ENCODE measurements around the gene MRPL48.

MRPL48 gene

DNA sequence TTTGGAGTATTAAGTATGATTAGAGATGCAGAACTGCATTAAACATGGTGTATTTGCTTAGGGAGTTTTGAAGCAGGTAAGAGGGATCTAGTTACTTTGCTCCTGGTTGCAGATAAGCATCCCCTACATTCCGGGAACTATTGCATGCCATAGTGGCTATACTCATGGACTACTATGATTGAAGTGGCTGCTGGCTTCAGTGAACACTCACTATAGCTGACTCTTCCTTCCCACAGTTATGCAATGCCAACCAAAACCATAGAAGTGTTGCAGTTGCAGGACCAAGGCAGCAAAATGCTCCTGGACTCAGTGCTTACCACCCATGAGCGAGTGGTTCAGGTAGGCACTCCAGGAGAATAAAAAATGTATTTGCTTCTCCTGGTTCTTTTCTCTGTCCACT lies 72.0 kb downstream of the MRPL48 start:
- no peaks in the 10 kb centered on the region for H3K9me3 ChIP-seq
- no peak overlapping the region for H3K27ac ChIP-seq
- H3K36me3 ChIP-seq: peaks cover 20% of the 10 kb centered on the region
- TF ChIP-seq, protein P1, sequence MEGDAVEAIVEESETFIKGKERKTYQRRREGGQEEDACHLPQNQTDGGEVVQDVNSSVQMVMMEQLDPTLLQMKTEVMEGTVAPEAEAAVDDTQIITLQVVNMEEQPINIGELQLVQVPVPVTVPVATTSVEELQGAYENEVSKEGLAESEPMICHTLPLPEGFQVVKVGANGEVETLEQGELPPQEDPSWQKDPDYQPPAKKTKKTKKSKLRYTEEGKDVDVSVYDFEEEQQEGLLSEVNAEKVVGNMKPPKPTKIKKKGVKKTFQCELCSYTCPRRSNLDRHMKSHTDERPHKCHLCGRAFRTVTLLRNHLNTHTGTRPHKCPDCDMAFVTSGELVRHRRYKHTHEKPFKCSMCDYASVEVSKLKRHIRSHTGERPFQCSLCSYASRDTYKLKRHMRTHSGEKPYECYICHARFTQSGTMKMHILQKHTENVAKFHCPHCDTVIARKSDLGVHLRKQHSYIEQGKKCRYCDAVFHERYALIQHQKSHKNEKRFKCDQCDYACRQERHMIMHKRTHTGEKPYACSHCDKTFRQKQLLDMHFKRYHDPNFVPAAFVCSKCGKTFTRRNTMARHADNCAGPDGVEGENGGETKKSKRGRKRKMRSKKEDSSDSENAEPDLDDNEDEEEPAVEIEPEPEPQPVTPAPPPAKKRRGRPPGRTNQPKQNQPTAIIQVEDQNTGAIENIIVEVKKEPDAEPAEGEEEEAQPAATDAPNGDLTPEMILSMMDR (IDR thresholded peaks at IDR 0.05): no peak
- H3K27me3 ChIP-seq: no peaks in the 10 kb centered on the region
- H3K4me1 ChIP-seq (ENCODE audit: control insufficient read depth in 1 of 2, insufficient read depth in 1 of 2, low read depth in 1 of 2, low read length in 1 of 2): no peaks in the 10 kb centered on the region
- no peak overlapping the region for H3K4me3 ChIP-seq (ENCODE audit: low read depth in 1 of 2, low read length in 1 of 2)

DNA sequence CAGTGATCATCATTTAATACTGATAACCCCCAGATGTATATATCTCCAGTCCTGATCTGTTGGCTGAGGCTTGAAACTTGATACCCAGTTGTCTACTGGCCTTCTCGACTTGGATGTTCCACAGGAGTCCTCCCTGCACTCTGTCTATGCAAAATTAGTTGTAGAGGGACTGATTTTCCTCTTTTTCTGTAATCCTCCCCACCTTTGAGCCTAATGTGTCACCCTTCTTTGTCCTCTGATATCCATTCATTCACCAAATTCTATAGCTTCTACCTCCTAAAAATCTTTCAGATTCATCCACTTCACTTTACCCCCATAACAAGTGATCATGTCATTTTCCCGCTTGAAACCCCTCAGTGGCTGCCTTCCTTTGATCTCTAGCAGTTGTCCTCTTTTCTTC lies 72.5 kb downstream of the MRPL48 start:
- no peaks in the 10 kb centered on the region for H3K4me1 ChIP-seq (ENCODE audit: control insufficient read depth in 1 of 2, insufficient read depth in 1 of 2, low read depth in 1 of 2, low read length in 1 of 2)
- H3K36me3 ChIP-seq: peaks cover 26% of the 10 kb centered on the region
- no peaks in the 10 kb centered on the region for H3K9me3 ChIP-seq
- H3K27me3 ChIP-seq: no peaks in the 10 kb centered on the region
- H3K27ac ChIP-seq: no peak overlapping the region
- H3K4me3 ChIP-seq (ENCODE audit: low read depth in 1 of 2, low read length in 1 of 2): no peak overlapping the region
- TF ChIP-seq, protein P1 (IDR thresholded peaks at IDR 0.05): no peak

DNA sequence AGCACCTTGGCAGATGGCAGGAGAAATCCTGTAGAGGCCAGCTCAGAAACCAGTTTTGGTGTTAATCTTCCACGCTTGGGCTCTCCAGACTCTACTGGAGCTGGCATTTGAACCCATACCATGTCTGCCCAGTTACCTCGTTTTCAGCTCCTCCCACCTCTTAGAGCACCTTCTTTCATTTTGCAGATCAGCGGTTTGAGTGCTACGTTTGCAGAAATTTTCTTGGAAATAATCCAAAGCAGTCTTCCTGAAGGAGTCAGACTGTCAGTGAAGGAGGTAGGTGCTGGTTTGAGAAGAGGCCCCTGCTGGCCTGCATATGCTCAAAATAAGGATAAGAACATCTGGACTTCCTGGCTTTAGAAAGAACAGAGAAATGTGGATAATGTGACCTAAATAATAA lies 75.3 kb downstream of the MRPL48 start:
- Histone ChIP-seq H3K9me3 (no peaks in the 10 kb centered on the region), H3K27ac (no peak overlapping the region), H3K4me1 (ENCODE audit: control insufficient read depth in 1 of 2, insufficient read depth in 1 of 2, low read depth in 1 of 2, low read length in 1 of 2) (no peaks in the 10 kb centered on the region), H3K4me3 (ENCODE audit: low read depth in 1 of 2, low read length in 1 of 2) (no peak overlapping the region), H3K36me3 (peaks cover 28% of the 10 kb centered on the region), H3K27me3 (no peaks in the 10 kb centered on the region)
- TF ChIP-seq, protein P1 (IDR thresholded peaks at IDR 0.05): no peak

DNA sequence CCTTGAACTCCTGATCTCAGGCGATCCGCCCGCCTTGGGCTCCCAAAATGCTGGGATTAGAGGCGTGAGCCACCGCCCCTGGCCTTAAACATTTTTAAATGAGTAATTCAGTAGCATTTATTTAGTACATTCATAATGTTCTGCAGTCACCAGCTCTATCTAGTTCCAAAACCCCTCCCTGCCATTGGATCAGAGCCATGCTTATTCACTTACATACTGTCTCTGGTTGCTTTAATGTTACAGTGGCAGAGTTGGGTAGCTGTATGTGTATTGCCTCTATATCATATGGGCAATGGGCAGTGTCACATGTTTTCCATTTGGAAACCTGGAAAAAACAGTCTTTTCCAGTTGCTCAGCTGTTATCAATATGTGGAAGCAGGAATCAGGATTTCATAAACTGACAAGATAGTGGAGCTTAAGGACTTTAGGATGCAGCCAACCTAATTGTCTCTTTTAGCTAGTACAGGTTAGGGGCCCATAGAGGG lies 78.5 kb downstream of the MRPL48 start:
- TF ChIP-seq, protein P1 (IDR thresholded peaks at IDR 0.05): no peak
- Histone ChIP-seq H3K27ac (no peak overlapping the region), H3K4me3 (ENCODE audit: low read depth in 1 of 2, low read length in 1 of 2) (no peak overlapping the region), H3K36me3 (peaks cover 43% of the 10 kb centered on the region), H3K27me3 (no peaks in the 10 kb centered on the region), H3K9me3 (no peaks in the 10 kb centered on the region), H3K4me1 (ENCODE audit: control insufficient read depth in 1 of 2, insufficient read depth in 1 of 2, low read depth in 1 of 2, low read length in 1 of 2) (no peaks in the 10 kb centered on the region)

DNA sequence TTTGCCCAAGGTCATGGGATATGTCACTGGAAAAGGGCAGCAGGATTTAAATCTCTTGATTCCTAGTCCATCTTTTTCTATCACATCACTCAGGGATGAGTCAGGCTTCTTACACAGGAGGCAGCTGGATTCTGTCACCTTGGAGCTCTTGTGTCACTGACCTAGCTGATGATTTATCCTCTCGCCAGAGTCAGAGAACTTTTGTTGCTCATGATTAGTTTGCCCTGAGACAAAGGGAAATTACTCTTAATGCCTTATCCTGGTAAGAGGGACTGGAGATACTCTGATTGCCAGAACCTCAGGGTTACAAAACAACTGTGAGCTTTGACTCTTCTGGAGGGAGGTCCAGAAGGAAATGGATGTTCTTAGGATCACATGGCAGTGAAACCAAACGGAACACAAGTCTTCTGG lies 78.9 kb downstream of the MRPL48 start:
- Histone ChIP-seq H3K27me3 (no peaks in the 10 kb centered on the region), H3K4me3 (ENCODE audit: low read depth in 1 of 2, low read length in 1 of 2) (no peak overlapping the region), H3K4me1 (ENCODE audit: control insufficient read depth in 1 of 2, insufficient read depth in 1 of 2, low read depth in 1 of 2, low read length in 1 of 2) (no peaks in the 10 kb centered on the region), H3K27ac (no peak overlapping the region), H3K36me3 (peaks cover 43% of the 10 kb centered on the region), H3K9me3 (no peaks in the 10 kb centered on the region)
- TF ChIP-seq, protein P1 (IDR thresholded peaks at IDR 0.05): no peak
